GM12864 (cell line): ENCODE measurements around the gene ICA1.

Experiments
- DNase-seq: peaks from one replicate; pipeline ENCODE4 v3.0.0-alpha.2; 2011; ENCODE audit warnings: low read depth
- H3K4me3 ChIP-seq: 2 replicates; pipeline ENCODE4 v1.5.1; 2011; ENCODE audit warnings: mild to moderate bottlenecking, low read depth, low read length, control low read depth
- CTCF ChIP-seq: IDR thresholded peaks from 2 replicates; pipeline ENCODE4 v1.5.1; 2011; ENCODE audit warnings: low read depth, mild to moderate bottlenecking, moderate library complexity, low read length, control low read depth, inconsistent platforms; ENCODE audit errors: missing control alignments

The ICA1 gene

GRCh38 chr7:8125680-8126444 is 136.1 kb downstream of the ICA1 start:
- no peak for TF ChIP-seq CTCF
- DNase-seq, result peak; percentile 82
- H3K4me3 ChIP-seq, result no peak overlapping the region; the same call in 1 of the 2 replicates

- no peak overlapping the region for H3K4me3 ChIP-seq
- TF ChIP-seq CTCF, result no peak
- DNase-seq, result no peak
Observed at GRCh38 chr7:8121243-8121642, 140.7 kb downstream of the ICA1 start.

GRCh38 chr7:8120390-8121058 is 141.4 kb downstream of the ICA1 start:
- no peak for TF ChIP-seq CTCF
- no peak overlapping the region for H3K4me3 ChIP-seq
- no peak for DNase-seq

- TF ChIP-seq CTCF, result no peak
- H3K4me3 ChIP-seq, result no peak overlapping the region
- no peak for DNase-seq
Observed at GRCh38 chr7:8119262-8119661, 142.7 kb downstream of the ICA1 start.

DNA sequence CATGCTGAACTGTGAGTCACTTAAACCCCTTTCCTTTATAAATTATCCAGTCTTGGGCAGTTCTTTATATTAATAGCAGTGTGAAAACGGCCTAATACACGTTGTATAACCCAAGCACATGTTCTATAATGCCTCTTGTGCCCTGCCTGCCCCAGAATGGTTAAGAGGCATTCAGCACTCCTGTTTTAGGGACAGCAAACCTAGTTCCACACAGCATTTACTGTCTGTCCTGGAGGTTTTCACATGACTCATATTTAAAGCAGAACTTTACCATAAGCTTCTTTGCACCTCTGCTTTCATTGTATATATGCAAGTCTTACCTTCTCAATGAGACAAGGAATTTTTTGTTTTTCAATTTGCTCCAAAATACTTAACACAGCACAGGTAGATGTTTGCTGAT is 144.8 kb downstream of the ICA1 start:
- H3K4me3 ChIP-seq, result no peak overlapping the region
- DNase-seq, result no peak

GRCh38 chr7:8115547-8116402 is 146.2 kb downstream of the ICA1 start:
- DNase-seq, result peak; percentile 88
- H3K4me3 ChIP-seq, result no peak overlapping the region
- no peak for TF ChIP-seq CTCF

More for the DNA sequence above, 144.8 kb downstream of the ICA1 start:
- TF ChIP-seq CTCF, result no peak
